SH-SY5Y (cell line): ENCODE data around the gene COBL.

ENCODE experiments used
- GATA2 ChIP-seq: IDR thresholded peaks from 2 replicates; pipeline ENCODE4 v1.6.1; 2011; ENCODE audit warnings: mild to moderate bottlenecking, low read depth, low read length
- GATA3 ChIP-seq: IDR thresholded peaks from 2 replicates; pipeline ENCODE4 v1.6.1; 2011; ENCODE audit warnings: low read depth, mild to moderate bottlenecking, low read length, moderate library complexity

Gene COBL

GRCh38 chr7:51186531-51186930 lies 130.1 kb downstream of the COBL start:
- no peak for TF ChIP-seq GATA2
- TF ChIP-seq GATA3: no peak

- TF ChIP-seq GATA2: no peak
- no peak for TF ChIP-seq GATA3
Measured at GRCh38 chr7:51182636-51183166, 133.9 kb downstream of the COBL start.

GRCh38 chr7:51180092-51180491 lies 136.5 kb downstream of the COBL start:
- no peak for TF ChIP-seq GATA2
- no peak for TF ChIP-seq GATA3

GRCh38 chr7:51175992-51176388 lies 140.6 kb downstream of the COBL start:
- TF ChIP-seq GATA3: no peak
- no peak for TF ChIP-seq GATA2

- TF ChIP-seq GATA3 (no peak), GATA2 (no peak)
Measured at GRCh38 chr7:51175316-51175991, 141.2 kb downstream of the COBL start.

- TF ChIP-seq GATA2 (no peak), GATA3 (no peak)
Measured at GRCh38 chr7:51165337-51165736, 151.3 kb downstream of the COBL start.

GRCh38 chr7:51162724-51163329 lies 153.8 kb downstream of the COBL start:
- TF ChIP-seq GATA2 (no peak), GATA3 (no peak)

GRCh38 chr7:51161937-51162336 lies 154.7 kb downstream of the COBL start:
- TF ChIP-seq GATA2: no peak
- no peak for TF ChIP-seq GATA3

- TF ChIP-seq GATA3 (no peak), GATA2 (no peak)
Measured at GRCh38 chr7:51160990-51161615, 155.5 kb downstream of the COBL start.

GRCh38 chr7:51160411-51160810 lies 156.2 kb downstream of the COBL start:
- TF ChIP-seq GATA2 (no peak), GATA3 (no peak)

- TF ChIP-seq GATA2 (no peak), GATA3 (no peak)
Measured at GRCh38 chr7:51158742-51159445, 157.7 kb downstream of the COBL start.

GRCh38 chr7:51158211-51158610 lies 158.4 kb downstream of the COBL start:
- TF ChIP-seq GATA3: no peak
- no peak for TF ChIP-seq GATA2

GRCh38 chr7:51154201-51154600 lies 162.4 kb downstream of the COBL start:
- no peak for TF ChIP-seq GATA2
- TF ChIP-seq GATA3: no peak

- no peak for TF ChIP-seq GATA3
- no peak for TF ChIP-seq GATA2
Measured at GRCh38 chr7:51152706-51153200, 163.9 kb downstream of the COBL start.

GRCh38 chr7:51151455-51151854 lies 165.2 kb downstream of the COBL start:
- TF ChIP-seq GATA3 (no peak), GATA2 (no peak)

GRCh38 chr7:51150193-51150592 lies 166.4 kb downstream of the COBL start:
- TF ChIP-seq GATA3 (no peak), GATA2 (no peak)
